GM10266 (cell line): ENCODE results near the gene ADCY5.

ENCODE experiments used
- DNase-seq: peaks from one replicate; pipeline ENCODE4 v3.0.0; 2012; ENCODE audit errors: extremely low spot score
- TF ChIP-seq, protein P1 (sequence below): IDR thresholded peaks from 2 replicates; pipeline ENCODE4 v1.5.1; 2012; ENCODE audit warnings: mild to moderate bottlenecking, low read depth; ENCODE audit not compliant: control insufficient read depth, insufficient read depth; ENCODE audit errors: missing control alignments

The ADCY5 gene

DNA sequence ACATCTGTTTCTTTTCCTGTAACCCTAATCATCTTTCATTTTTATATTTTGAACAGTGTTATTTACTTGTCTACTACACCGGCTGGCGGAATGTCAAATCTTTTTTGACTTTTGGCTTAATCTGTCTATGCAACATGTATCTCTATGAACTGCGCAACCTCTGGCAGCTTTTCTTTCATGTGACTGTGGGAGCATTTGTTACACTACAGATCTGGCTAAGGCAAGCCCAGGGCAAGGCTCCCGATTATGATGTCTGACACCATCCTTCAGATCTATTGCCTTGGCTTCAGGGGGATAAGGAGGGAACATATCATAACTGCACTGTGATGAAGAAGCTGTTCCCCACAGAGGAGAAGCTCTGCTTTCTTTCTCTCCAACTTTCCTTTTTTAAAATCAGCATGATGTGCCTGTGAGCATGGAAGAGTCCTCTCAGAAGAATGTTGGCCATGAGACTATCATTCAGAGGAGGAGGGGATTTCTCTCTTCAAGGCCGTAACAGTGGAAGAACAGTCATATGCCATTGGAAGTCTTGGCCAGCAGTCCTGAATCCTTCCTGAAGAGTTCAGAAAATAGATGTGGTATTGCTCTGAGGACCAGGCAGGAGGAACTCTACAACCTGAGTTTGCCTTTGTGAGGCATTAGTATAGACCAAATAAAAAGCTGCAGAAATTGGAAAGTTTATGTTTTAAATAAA is 177.3 kb downstream of the ADCY5 start:
- TF ChIP-seq, protein P1, sequence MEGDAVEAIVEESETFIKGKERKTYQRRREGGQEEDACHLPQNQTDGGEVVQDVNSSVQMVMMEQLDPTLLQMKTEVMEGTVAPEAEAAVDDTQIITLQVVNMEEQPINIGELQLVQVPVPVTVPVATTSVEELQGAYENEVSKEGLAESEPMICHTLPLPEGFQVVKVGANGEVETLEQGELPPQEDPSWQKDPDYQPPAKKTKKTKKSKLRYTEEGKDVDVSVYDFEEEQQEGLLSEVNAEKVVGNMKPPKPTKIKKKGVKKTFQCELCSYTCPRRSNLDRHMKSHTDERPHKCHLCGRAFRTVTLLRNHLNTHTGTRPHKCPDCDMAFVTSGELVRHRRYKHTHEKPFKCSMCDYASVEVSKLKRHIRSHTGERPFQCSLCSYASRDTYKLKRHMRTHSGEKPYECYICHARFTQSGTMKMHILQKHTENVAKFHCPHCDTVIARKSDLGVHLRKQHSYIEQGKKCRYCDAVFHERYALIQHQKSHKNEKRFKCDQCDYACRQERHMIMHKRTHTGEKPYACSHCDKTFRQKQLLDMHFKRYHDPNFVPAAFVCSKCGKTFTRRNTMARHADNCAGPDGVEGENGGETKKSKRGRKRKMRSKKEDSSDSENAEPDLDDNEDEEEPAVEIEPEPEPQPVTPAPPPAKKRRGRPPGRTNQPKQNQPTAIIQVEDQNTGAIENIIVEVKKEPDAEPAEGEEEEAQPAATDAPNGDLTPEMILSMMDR = no peak
- no peak for DNase-seq

DNA sequence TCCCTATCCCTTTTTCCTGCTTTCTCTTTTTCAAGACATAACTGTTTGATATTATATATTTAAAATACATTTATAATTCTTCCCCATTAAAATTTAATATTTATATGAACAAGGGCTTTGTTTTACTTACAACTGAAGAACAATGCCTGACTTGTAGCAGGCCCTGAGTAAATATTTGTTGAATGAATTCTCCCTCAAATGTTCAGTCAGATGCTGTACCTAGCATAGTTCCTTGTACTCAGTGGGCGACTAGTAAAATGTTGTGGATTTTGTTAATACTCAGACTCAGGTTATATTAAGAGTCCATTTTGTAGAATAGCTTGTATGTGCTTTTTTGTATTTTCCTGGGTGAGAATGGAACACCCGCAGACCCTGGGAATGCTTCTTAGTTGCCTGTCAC is 178.1 kb downstream of the ADCY5 start:
- DNase-seq = no peak

GRCh38 chr3:123267821-123268220 is 181.1 kb downstream of the ADCY5 start:
- TF ChIP-seq, protein P1 = no peak
- DNase-seq = no peak

More for the DNA sequence above, 178.1 kb downstream of the ADCY5 start:
- TF ChIP-seq, protein P1 = no peak

DNA sequence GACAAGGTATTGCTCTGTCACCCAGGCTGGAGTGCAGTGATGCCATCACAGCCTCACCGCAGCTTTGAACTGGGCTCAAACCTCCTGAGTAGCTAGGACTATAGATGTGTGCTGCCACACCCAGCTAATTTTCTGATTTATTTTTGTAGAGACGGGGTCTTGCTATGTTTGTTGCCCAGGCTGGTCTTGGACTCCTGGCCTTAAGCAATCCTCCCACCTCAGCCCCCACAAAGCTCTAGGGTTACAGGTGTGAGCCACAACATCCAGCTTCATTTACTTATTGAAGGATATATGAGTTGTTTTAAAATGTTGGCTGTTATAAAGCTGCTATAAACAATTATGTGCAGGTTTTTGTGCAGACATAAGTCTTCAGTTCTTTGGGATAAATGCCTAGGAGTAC is 184.9 kb downstream of the ADCY5 start:
- DNase-seq = no peak
- TF ChIP-seq, protein P1 = no peak

GRCh38 chr3:123262868-123263267 is 186.0 kb downstream of the ADCY5 start:
- DNase-seq = no peak
- TF ChIP-seq, protein P1 = no peak

GRCh38 chr3:123262226-123262625 is 186.7 kb downstream of the ADCY5 start:
- no peak for DNase-seq
- TF ChIP-seq, protein P1 = no peak

- DNase-seq = no peak
- TF ChIP-seq, protein P1 = no peak
Measured at GRCh38 chr3:123261666-123262065, 187.2 kb downstream of the ADCY5 start.
